GM12801 (cell line): Measurements from ENCODE around the gene KCNK15.

Experiments
- TF ChIP-seq, protein P1 (sequence below): IDR thresholded peaks from one replicate; pipeline ENCODE4 v1.5.1; 2011; ENCODE audit warnings: control low read depth; ENCODE audit not compliant: insufficient read length; ENCODE audit errors: extremely low read depth

KCNK15 gene

DNA sequence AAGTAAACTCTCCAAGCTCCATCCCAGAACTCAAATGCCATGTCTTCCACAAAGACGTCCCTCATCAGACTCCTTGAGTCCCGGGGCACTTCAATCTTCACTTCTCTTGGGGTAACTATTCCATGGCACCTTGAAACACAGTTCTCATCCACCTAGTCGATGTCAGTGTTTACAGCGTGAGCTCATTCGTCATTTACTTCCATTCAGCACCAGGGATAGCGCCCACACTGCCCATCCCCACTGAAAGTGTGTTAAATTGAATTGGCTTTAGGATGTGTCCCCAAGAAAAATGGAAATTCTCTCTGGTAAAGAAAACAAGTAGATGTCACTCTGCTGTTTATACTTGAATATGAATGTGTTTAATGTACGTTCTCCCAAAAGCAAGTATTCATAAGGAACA is 31.3 kb downstream of the KCNK15 start:
- TF ChIP-seq, protein P1, sequence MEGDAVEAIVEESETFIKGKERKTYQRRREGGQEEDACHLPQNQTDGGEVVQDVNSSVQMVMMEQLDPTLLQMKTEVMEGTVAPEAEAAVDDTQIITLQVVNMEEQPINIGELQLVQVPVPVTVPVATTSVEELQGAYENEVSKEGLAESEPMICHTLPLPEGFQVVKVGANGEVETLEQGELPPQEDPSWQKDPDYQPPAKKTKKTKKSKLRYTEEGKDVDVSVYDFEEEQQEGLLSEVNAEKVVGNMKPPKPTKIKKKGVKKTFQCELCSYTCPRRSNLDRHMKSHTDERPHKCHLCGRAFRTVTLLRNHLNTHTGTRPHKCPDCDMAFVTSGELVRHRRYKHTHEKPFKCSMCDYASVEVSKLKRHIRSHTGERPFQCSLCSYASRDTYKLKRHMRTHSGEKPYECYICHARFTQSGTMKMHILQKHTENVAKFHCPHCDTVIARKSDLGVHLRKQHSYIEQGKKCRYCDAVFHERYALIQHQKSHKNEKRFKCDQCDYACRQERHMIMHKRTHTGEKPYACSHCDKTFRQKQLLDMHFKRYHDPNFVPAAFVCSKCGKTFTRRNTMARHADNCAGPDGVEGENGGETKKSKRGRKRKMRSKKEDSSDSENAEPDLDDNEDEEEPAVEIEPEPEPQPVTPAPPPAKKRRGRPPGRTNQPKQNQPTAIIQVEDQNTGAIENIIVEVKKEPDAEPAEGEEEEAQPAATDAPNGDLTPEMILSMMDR = no peak

DNA sequence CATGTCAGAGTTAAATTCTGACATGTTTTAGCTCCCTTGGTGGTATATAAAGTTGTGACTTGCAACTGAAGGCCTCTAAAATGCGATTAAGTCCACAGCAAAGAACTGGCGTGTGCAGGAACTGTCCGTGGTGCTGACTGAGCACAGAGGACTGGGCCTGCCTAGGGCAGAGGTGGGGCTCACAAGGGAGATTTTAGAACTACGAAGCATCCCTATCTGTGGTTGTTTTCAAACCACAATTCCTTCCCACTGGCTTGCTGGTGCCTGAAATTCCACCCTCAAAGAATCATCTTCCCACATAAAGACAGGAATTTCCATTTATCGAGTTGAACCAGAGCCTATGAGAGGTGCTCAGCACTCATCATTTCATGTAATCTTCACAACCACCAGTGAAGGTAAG is 34.6 kb downstream of the KCNK15 start:
- TF ChIP-seq, protein P1 = no peak

DNA sequence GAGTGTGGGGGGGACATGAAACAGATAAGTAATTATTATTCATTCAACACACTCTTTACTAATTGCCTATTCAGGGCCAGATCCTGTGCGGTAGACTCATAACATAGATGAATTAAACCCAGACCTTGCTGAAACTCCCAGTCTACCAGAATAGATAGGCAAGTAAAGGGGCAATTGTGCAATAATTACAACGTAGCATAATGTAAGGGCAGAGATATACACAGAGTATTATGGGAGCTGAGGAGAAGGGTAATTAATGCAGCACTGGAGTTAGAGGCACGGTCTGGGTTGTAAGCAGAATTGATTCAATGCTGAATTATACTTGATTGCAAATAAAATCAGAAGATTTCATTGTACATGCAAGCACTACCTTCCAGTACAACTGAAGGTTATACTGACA is 35.5 kb downstream of the KCNK15 start:
- TF ChIP-seq, protein P1 = no peak

DNA sequence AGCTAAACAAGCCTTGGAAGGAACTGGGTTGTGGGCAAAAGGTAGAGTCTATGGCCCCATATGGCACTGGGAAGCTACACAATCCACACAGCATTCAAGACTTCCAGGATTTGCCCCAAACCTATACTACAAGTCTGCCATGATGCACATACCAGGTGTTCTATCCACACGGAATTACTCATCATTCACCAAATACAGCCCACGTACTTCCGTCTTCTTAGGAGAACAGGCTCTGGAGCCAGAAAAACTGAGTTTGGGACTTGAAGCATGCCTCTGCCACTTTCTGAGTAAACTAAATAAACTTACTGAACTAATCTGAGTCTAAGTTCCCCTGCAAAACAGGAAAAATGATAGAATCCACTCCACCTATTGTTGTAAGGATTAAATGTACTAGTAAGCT is 36.1 kb downstream of the KCNK15 start:
- TF ChIP-seq, protein P1 = no peak

DNA sequence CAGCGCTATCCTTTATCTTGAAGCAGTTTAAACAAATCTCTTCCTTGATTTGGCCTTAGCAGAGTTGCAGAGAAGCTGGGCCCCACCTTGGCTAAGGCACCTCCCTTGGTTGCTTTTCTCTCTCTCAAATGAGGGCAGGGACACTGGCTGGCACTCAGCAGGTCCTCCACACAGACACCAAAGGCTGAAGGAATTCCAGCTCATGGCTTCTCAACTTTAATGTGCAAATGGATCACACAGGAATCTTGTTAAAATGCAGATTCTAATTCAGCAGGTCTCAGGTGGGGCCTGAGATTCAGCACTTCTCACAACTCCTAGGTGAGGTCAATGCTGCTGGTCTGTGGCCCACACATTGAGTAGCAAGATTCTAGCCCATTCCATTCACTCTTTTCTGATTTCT is 39.0 kb downstream of the KCNK15 start:
- TF ChIP-seq, protein P1 = no peak

DNA sequence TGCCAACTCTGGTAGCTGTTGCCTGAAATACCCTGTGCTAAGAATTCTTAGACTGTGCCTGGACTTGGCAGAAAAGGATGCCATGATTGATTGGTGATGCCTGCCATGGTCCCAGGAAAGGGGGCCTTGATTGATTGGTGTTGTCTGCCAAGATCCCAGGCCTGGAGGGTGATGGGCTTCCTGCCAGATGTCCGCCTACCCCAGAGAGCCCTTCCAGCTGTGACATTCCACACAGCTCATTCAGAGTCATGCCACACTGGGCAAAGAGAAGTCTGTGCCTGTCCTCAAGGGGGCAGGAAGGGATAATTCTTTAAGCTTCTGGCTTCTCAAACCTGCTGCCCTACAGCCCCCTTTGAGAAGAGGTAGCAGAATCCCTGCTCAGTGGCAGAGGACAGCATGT is 40.1 kb downstream of the KCNK15 start:
- TF ChIP-seq, protein P1 = no peak

DNA sequence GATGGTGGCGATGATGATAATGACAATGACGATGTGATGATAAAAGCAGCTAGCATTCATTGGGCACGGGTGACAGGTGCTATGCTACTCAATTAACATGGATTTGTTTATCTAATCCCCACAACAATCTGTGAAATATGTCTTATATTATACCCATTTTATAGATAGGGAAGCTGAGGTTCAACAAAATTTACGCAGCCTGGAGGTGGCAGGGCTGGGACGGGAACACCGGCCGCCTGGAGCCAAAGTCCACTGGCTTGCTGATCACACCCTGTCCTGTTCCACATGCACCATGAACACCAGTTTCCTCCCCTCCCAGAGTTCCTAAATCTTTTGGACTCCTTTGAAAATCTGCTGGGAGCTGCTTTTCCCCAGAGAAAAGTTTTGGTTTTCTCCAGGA is 41.6 kb downstream of the KCNK15 start:
- TF ChIP-seq, protein P1 = no peak
